HepG2 (cell line): ENCODE measurements around the gene INSRR. TPM values are rescaled to one million over a fixed set of nuclear protein-coding genes. Genes with fewer than 3 reads are reported as not detected.

Experiments
- ATAC-seq: fragments of 200-7000 bp; cut with Tn5 transposase; 3 replicates; pipeline ENCODE4 v1.9.1; 2020; ENCODE audit warnings: mild to moderate bottlenecking, moderate library complexity
- BruUV-seq: library from RNA; stranded (reverse); fragments of 400-500 nt; replicated peaks from 2 replicates; lab custom pipeline; 2021; lab: Mats Ljungman, UMichigan
- CTCF ChIA-PET: fragments of 300-600 bp; formaldehyde crosslinking; extraction: SDS; loops from one replicate; lab custom pipeline; 2021; ENCODE audit warnings: low total read pairs, inconsistent platforms, low intra/inter-chr PET ratio; lab: Yijun Ruan, JAX
- POLR2A ChIA-PET: fragments of 350-600 bp; sonication (Branson Sonifier 250); formaldehyde crosslinking; loops from one replicate; lab custom pipeline; 2020; ENCODE audit warnings: antibody characterized with exemption, inconsistent platforms; lab: Yijun Ruan, JAX
- DNase-seq: peaks from one replicate; pipeline ENCODE4 v3.0.0-alpha.2; 2015; ENCODE audit warnings: low spot score
- FAIRE-seq: peaks from 3 replicates; lab custom pipeline; 2011; peaks lifted over from hg19 to GRCh38; lab: Jason Lieb, UNC
- H2AFZ ChIP-seq: one replicate; pipeline ENCODE4 v1.6.1; 2011; ENCODE audit warnings: low read length, inconsistent platforms
- H3K27ac ChIP-seq: fragments of 300-600 bp; 3 replicates; pipeline ENCODE4 v1.8.0; 2011; ENCODE audit warnings: mixed run types, mild to moderate bottlenecking, mixed read lengths, low read length, inconsistent platforms; ENCODE audit not compliant: insufficient read depth; ENCODE audit errors: extremely low read length
- H3K27me3 ChIP-seq, 2 experiments: fragments of 200-600 bp in 1 of 2; 2 replicates in 1 of 2; 3 replicates in 1 of 2; pipeline versions ENCODE4 v1.6.0 to v1.8.0; 2011; ENCODE audit warnings: low read length in 2 of 2, mild to moderate bottlenecking in 2 of 2, moderate library complexity in 2 of 2, inconsistent platforms in 1 of 2; ENCODE audit not compliant: insufficient read depth in 2 of 2, control insufficient read depth in 1 of 2
- H3K36me3 ChIP-seq, 2 experiments: fragments of 200-600 bp in 1 of 2; replicated peaks in 1 of 2; 2 replicates in 1 of 2; 3 replicates in 1 of 2; pipeline versions ENCODE4 v1.5.1 to v1.8.0; 2011; ENCODE audit warnings: low read length in 2 of 2, inconsistent platforms in 1 of 2; ENCODE audit not compliant: insufficient read depth in 2 of 2, control insufficient read depth in 1 of 2
- H3K4me1 ChIP-seq: 2 replicates; pipeline ENCODE4 v1.5.1; 2012; ENCODE audit warnings: low read length, inconsistent platforms; ENCODE audit not compliant: insufficient read depth
- H3K4me2 ChIP-seq: 2 replicates; pipeline ENCODE4 v1.6.0; 2011; ENCODE audit warnings: low read depth, low read length, inconsistent platforms
- H3K4me3 ChIP-seq, 3 experiments: fragments of 200-600 bp in 1 of 3; sonication (generic), shearing (Covaris generic) in 1 of 3; replicated peaks in 1 of 3; 2 replicates each; pipeline ENCODE4 v1.5.1; 2011 to 2016; ENCODE audit warnings: low read length in 3 of 3, inconsistent platforms in 2 of 3, low read depth in 2 of 3, mild to moderate bottlenecking in 2 of 3, control low read depth in 1 of 3, mixed read lengths in 1 of 3; ENCODE audit not compliant: insufficient read depth in 1 of 3
- H3K79me2 ChIP-seq: one replicate; pipeline ENCODE4 v1.6.1; 2011; ENCODE audit warnings: low read length, inconsistent platforms; ENCODE audit not compliant: insufficient read depth
- H3K9ac ChIP-seq: 2 replicates; pipeline ENCODE4 v1.6.0; 2011; ENCODE audit warnings: mild to moderate bottlenecking, low read depth, low read length, inconsistent platforms; ENCODE audit not compliant: insufficient read depth
- H3K9me3 ChIP-seq: 2 replicates; pipeline ENCODE4 v1.5.1; 2012; ENCODE audit warnings: mild to moderate bottlenecking, low read length
- H4K20me1 ChIP-seq: 2 replicates; pipeline ENCODE4 v1.6.0; 2011; ENCODE audit warnings: inconsistent platforms, mild to moderate bottlenecking, low read length, moderate library complexity; ENCODE audit not compliant: insufficient read depth
- ARHGAP35 ChIP-seq: sonication (generic); formaldehyde crosslinking; IDR thresholded peaks from 2 replicates; pipeline ENCODE4 v1.9.0; 2022; ENCODE audit warnings: mild to moderate bottlenecking, inconsistent platforms, moderate library complexity, missing genetic modification reagents, borderline replicate concordance
- BCL3 ChIP-seq: sonication (generic); formaldehyde crosslinking; IDR thresholded peaks from 2 replicates; pipeline ENCODE4 v1.5.1; 2020; ENCODE audit warnings: mild to moderate bottlenecking, missing genetic modification reagents, moderate library complexity
- ETV6 ChIP-seq: sonication (generic); formaldehyde crosslinking; conservative IDR thresholded peaks from 2 replicates; pipeline ENCODE4 v1.4.0; 2020; ENCODE audit warnings: missing genetic modification reagents
- FOXC1 ChIP-seq: sonication (generic); formaldehyde crosslinking; IDR thresholded peaks from 2 replicates; pipeline ENCODE4 v1.8.0; 2022; ENCODE audit warnings: mild to moderate bottlenecking, missing genetic modification reagents, borderline replicate concordance
- FOXO1 ChIP-seq: sonication (generic); formaldehyde crosslinking; IDR thresholded peaks from 2 replicates; pipeline ENCODE4 v1.4.0; 2020; ENCODE audit warnings: missing genetic modification reagents
- KDM3A ChIP-seq: IDR thresholded peaks from 2 replicates; pipeline ENCODE4 v1.6.1; 2018; ENCODE audit warnings: low read depth, missing compliant biosample characterization
- NCOA5 ChIP-seq: sonication (generic); formaldehyde crosslinking; IDR thresholded peaks from 2 replicates; pipeline ENCODE4 v1.4.0; 2020; ENCODE audit warnings: missing genetic modification reagents
- SNAPC2 ChIP-seq: sonication (generic); formaldehyde crosslinking; IDR thresholded peaks from 2 replicates; pipeline ENCODE4 v1.8.1; 2022; ENCODE audit warnings: mild to moderate bottlenecking, missing genetic modification reagents
- SOX13 ChIP-seq, 3 experiments: fragments of 450-650 bp in 1 of 3; sonication (generic) in 1 of 3; formaldehyde crosslinking in 1 of 3; IDR thresholded peaks in 2 of 3; conservative IDR thresholded peaks in 1 of 3; 2 replicates each; pipeline versions ENCODE4 v1.5.0 to v1.6.1; 2016 to 2020; ENCODE audit warnings: antibody characterized with exemption in 1 of 3, mild to moderate bottlenecking in 1 of 3, missing compliant biosample characterization in 1 of 3, missing genetic modification reagents in 1 of 3, moderate library complexity in 1 of 3
- SP4 ChIP-seq: sonication (generic); formaldehyde crosslinking; IDR thresholded peaks from 2 replicates; pipeline ENCODE4 v1.8.1; 2023; ENCODE audit warnings: mild to moderate bottlenecking, missing genetic modification reagents
- TOPORS ChIP-seq: sonication (generic); formaldehyde crosslinking; IDR thresholded peaks from 2 replicates; pipeline ENCODE4 v1.8.0; 2023; ENCODE audit warnings: mild to moderate bottlenecking, missing genetic modification reagents
- WIZ ChIP-seq: sonication (generic); formaldehyde crosslinking; IDR thresholded peaks from 2 replicates; pipeline ENCODE4 v1.5.1; 2020; ENCODE audit warnings: mild to moderate bottlenecking, missing genetic modification reagents
- ZBTB26 ChIP-seq: IDR thresholded peaks from 2 replicates; pipeline ENCODE4 v1.6.1; 2016; ENCODE audit warnings: missing compliant biosample characterization, missing genetic modification reagents, borderline replicate concordance
- ZNF274 ChIP-seq: sonication (generic); formaldehyde crosslinking; IDR thresholded peaks from 2 replicates; pipeline ENCODE4 v1.5.1; 2020; ENCODE audit warnings: mild to moderate bottlenecking, missing genetic modification reagents
- ZNF530 ChIP-seq: sonication (generic); formaldehyde crosslinking; IDR thresholded peaks from 2 replicates; pipeline ENCODE4 v1.5.0; 2020; ENCODE audit warnings: low read depth, mild to moderate bottlenecking, missing genetic modification reagents
- ZNF879 ChIP-seq: sonication (generic); formaldehyde crosslinking; IDR thresholded peaks from 2 replicates; pipeline ENCODE4 v1.8.1; 2023; ENCODE audit warnings: missing genetic modification reagents
- WGBS: methylation state at CpG from one replicate; pipeline ENCODE4 v1.1.6; 2017; ENCODE audit warnings: low lambda C conversion rate; 5-methylcytosine and 5-hydroxymethylcytosine counted together
- in situ Hi-C: cut with HindIII; loops from 2 replicates; pipeline ENCODE4 v1.10.0; 2017; ENCODE audit warnings: low pct_unique_long_range_greater_than_20kb; ENCODE audit not compliant: extremely low pct_ligation_motif_present
- intact Hi-C: fragments of 100-400 bp; cut with micrococcal nuclease; formaldehyde crosslinking; loops from one replicate; pipeline ENCODE4 v1.10.0; 2022; ENCODE audit not compliant: unreplicated experiment
- polyA plus RNA-seq, 8 experiments: library from polyadenylated mRNA; depleted of rRNA in 3 of 8; stranded (reverse) in 7 of 8; unstranded in 1 of 8; fragments of >200 nt; fragmentation: Illumina TruSeq in 4 of 8; extraction: Trizol in 4 of 8; gene quantifications; 2 replicates each; pipeline versions ENCODE4 v1.2.1 to v1.2.3, GENCODE V29; 2011 to 2016; ENCODE audit warnings: low read depth in 4 of 8, missing spikeins in 1 of 8, mixed read lengths in 1 of 8; ENCODE audit not compliant: insufficient read depth in 1 of 8
- total RNA-seq, 5 experiments: library from RNA; depleted of rRNA; stranded (reverse); fragments of >200 nt; fragmentation: Illumina TruSeq; extraction: Trizol; gene quantifications; 2 replicates each; pipeline ENCODE4 v1.2.3, GENCODE V29; 2016; ENCODE audit warnings: low read depth in 1 of 5

Gene INSRR
- total and polyA plus RNA-seq, 2 of the 13 experiments (the other 11 are each of a cell fraction or from before 2014, with no cell fraction given) = not detected

DNA sequence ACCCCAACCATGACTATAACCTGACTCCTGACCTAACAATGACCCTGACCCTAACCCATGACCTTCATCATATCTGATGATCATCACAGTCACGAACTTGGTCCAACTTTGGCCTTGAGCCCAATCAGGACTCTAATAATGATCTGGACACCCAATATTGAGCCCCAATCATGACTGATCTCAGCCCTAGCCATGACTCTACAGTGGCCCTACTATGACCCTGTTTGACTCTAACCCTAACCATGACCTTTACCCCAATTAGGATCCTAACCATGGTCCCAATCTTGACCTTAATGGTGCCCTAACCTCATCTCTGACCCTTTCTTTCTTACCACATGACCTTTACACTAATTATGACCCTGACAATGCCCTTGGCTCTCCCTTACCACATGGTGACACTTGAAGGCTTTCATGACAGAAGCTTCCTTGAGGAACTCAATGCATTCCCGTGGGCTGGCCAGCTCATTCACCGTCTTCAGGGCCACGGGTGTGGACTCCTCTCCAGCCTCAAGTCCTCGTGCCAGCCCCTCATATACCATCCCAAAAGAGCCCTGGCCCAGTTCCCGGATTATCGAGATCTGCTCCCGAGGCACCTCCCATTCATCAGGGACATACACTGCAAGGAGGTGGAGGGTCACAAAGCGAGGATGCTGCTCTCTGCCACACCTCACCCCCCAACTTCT, 16.2 kb downstream of the INSRR start (continued):
- TF ChIP-seq ARHGAP35 (CRISPR knock-in tag) (no peak), ZBTB26 (CRISPR knock-in tag) (no peak), ZNF879 (CRISPR knock-in tag) (no peak)

DNA sequence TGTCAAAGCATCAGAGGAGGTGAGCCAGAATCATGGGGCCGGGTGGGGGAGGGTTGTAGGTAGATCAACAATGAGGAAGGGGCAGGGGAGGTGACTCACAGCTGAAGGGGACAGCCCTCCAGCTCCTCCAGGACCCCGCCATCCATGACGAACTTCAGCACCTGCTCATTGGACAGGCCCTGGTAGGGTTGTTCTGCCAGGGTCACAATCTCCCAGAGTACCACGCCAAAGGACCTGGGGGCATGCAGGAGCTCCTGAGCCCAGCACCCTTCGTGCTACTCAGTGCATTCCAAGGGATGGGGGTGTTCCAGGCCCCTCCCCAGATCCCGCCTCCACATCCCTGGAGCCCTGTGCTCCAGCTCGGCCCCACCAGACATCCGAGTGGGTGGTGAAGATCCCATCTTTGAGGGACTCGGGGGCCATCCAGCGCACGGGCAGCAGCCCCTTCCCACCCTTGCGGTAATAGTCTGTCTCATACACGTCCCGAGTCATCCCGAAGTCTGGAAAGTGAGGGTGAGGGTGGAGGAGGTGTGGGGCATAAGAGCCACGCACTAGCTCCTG, 17.5 kb downstream of the INSRR start:
- 13% methylated on average over 11 of the region's 16 CpGs for WGBS
- in situ Hi-C loops = no loop called here
- no peak for TF ChIP-seq KDM3A (CRISPR knock-in tag)
- no peak for TF ChIP-seq SP4
- TF ChIP-seq WIZ (CRISPR knock-in tag) = no peak
- no peak for TF ChIP-seq TOPORS
- no peak for TF ChIP-seq BCL3 (CRISPR knock-in tag)
- TF ChIP-seq NCOA5 = no peak
- no peak for TF ChIP-seq ETV6 (CRISPR knock-in tag)
- TF ChIP-seq ZNF274 (CRISPR knock-in tag) = no peak
- TF ChIP-seq FOXO1 (CRISPR knock-in tag) = no peak
- no peak for TF ChIP-seq SOX13 (IDR thresholded peaks at IDR 0.05)
- TF ChIP-seq SOX13 (CRISPR knock-in tag; conservative IDR thresholded peaks at IDR 0.05 in 1 of 2, IDR thresholded peaks at IDR 0.05 in 1 of 2) = no peak
- no peak for TF ChIP-seq FOXC1 (CRISPR knock-in tag)
- TF ChIP-seq ZNF530 = no peak
- TF ChIP-seq SNAPC2 (CRISPR knock-in tag) = no peak

More for the DNA sequence above, 17.5 kb downstream of the INSRR start:
- H3K27ac ChIP-seq = no peak overlapping the region
- H4K20me1 ChIP-seq = 0 out of 2 replicates have a peak, but pooled peaks cover 5% of the 10 kb centered on the region
- FAIRE-seq = no peak
- H3K4me2 ChIP-seq = no peak overlapping the region
- H3K36me3 ChIP-seq = no peaks in the 10 kb centered on the region
- ChIA-PET CTCF (no interaction called here), POLR2A (no interaction called here)
- H3K9me3 ChIP-seq = no peaks in the 10 kb centered on the region
- H3K4me3 ChIP-seq = no peak overlapping the region
- H3K4me1 ChIP-seq = no peaks in the 10 kb centered on the region
- ATAC-seq = no peak
- no TSS peak for BruUV-seq
- peaks cover 1 to 44% of the 10 kb centered on the region in 2 experiments; a peak in 3 of 5 replicates for H3K27me3 ChIP-seq
- H2AFZ ChIP-seq = no peak overlapping the region
- no peak for DNase-seq
- H3K79me2 ChIP-seq = no peaks in the 10 kb centered on the region
- H3K9ac ChIP-seq = no peak overlapping the region
- intact Hi-C loops = no loop called here
